Peyer's patch (tissue), 4 donors: ENCODE measurements around the gene TIMP2. TPM values are rescaled to one million over a fixed set of nuclear protein-coding genes. Genes with fewer than 3 reads are reported as not detected.
A peak's percentile ranks its signal among the peaks of the same experiment; 100 is the strongest.

Experiments used
- DNase-seq, 3 donors: peaks; one replicate each; pipeline ENCODE4 v3.0.0-alpha.2; 2017 to 2019
- H3K27ac ChIP-seq, 4 donors: fragments of 200-600 bp; sonication (generic); one replicate each; pipeline ENCODE4 v1.5.1; 2016 to 2019
- H3K27me3 ChIP-seq, 2 donors: fragments of 200-600 bp; sonication (generic); one replicate each; pipeline ENCODE4 v1.5.1; 2019
- H3K36me3 ChIP-seq, 3 donors: fragments of 200-600 bp; sonication (generic); one replicate each; pipeline ENCODE4 v1.5.1; 2016 to 2019
- H3K4me1 ChIP-seq, 4 donors: fragments of 200-600 bp; sonication (generic); one replicate each; pipeline ENCODE4 v1.5.1; 2016 to 2019
- H3K4me3 ChIP-seq, 4 donors: fragments of 200-600 bp; sonication (generic); 1 replicate in 3 of 4; 2 replicates in 1 of 4; pipeline ENCODE4 v1.5.1; 2016 to 2019; ENCODE audit warnings: mild to moderate bottlenecking in 1 of 4
- H3K9me3 ChIP-seq, 4 donors: fragments of 200-600 bp; sonication (generic); one replicate each; pipeline ENCODE4 v1.5.1; 2016 to 2019; ENCODE audit warnings: mild to moderate bottlenecking in 1 of 4
- POLR2A ChIP-seq, 2 donors: fragments of 450-650 bp; IDR thresholded peaks; one replicate each; pipeline ENCODE4 v1.5.1; 2017; ENCODE audit warnings: antibody characterized with exemption in 2 of 2, mild to moderate bottlenecking in 2 of 2, moderate library complexity in 2 of 2
- total RNA-seq, 4 donors: library from RNA; depleted of rRNA; stranded (reverse); fragments of >200 nt; gene quantifications; one replicate each; pipeline ENCODE4 v1.1.0, GENCODE V29; 2016
- TF ChIP-seq, protein P1 (sequence below), 6 experiments: fragments of 450-650 bp in 4 of 6; fragments of 200-600 bp in 2 of 6; sonication (generic) in 1 of 6; IDR thresholded peaks; one replicate each; pipeline ENCODE4 v1.5.1; 2017 to 2019; ENCODE audit warnings: antibody characterized with exemption in 6 of 6, mild to moderate bottlenecking in 3 of 6, moderate library complexity in 1 of 6

TIMP2 gene
- total RNA-seq, 4 donors from 2014 or later: 27.2 to 73.2 (median 45.0) TPM

DNA sequence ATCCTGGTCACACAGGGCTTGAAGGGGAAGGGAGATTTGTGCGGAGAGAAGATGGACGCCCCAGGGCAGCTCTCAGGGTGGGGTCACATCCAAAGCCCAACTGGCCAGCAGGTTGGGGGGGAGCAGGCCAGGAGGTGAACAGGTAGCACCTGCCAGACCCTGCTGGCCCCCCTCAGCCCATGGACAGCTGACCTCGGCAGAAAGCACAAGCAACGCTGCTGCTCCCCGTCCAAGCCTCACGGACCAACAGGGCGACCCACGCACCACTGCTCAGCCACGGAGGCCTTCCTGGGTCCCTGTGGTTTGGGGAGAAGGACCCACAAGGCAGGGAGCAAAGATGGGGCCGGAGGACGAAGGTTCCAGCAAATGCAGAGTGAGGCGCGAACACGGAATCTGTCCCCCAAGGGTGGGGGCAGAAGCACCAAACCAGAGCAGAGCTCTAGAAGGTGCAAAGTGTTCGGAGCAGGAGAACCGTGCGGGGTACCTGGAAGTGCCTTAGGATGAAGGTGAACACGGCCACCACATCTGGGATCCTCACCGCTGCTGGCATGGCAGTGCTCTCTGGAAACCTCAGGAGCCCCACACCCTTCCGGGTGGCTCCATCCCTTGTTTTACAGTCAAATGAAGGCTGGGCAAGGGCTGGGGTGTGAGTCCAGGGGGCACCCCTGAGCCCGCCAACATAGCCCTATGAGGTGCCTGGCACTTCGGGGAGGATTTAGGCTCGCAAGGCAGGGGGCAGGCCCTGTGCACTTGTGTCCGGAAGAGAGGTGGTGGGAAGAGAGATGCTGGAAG, 40.1 kb downstream of the TIMP2 start:
- H3K36me3 ChIP-seq: no peaks in the 10 kb centered on the region
- no peak overlapping the region for H3K4me3 ChIP-seq
- TF ChIP-seq, protein P1, sequence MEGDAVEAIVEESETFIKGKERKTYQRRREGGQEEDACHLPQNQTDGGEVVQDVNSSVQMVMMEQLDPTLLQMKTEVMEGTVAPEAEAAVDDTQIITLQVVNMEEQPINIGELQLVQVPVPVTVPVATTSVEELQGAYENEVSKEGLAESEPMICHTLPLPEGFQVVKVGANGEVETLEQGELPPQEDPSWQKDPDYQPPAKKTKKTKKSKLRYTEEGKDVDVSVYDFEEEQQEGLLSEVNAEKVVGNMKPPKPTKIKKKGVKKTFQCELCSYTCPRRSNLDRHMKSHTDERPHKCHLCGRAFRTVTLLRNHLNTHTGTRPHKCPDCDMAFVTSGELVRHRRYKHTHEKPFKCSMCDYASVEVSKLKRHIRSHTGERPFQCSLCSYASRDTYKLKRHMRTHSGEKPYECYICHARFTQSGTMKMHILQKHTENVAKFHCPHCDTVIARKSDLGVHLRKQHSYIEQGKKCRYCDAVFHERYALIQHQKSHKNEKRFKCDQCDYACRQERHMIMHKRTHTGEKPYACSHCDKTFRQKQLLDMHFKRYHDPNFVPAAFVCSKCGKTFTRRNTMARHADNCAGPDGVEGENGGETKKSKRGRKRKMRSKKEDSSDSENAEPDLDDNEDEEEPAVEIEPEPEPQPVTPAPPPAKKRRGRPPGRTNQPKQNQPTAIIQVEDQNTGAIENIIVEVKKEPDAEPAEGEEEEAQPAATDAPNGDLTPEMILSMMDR (IDR thresholded peaks at IDR 0.05): no peak
- TF ChIP-seq POLR2A (IDR thresholded peaks at IDR 0.05): no peak
- H3K9me3 ChIP-seq: no peaks in the 10 kb centered on the region
- H3K4me1 ChIP-seq: peaks cover 0 to 49% (median 3%) of the 10 kb centered on the region in 4 donors
- peak overlapping the region in 3 of 4 donors; percentile 72 to 87 (median 83) for H3K27ac ChIP-seq
- DNase-seq: no peak
- no peaks in the 10 kb centered on the region for H3K27me3 ChIP-seq

- Histone ChIP-seq H3K4me3 (peak overlapping the region in 1 of 4 donors; percentile 3), H3K9me3 (no peaks in the 10 kb centered on the region), H3K27me3 (no peaks in the 10 kb centered on the region), H3K27ac (peak overlapping the region; percentile 69 to 87 (median 78)), H3K4me1 (peaks cover 0 to 53% (median 5%) of the 10 kb centered on the region in 4 donors), H3K36me3 (no peaks in the 10 kb centered on the region)
- DNase-seq: no peak
- TF ChIP-seq POLR2A (IDR thresholded peaks at IDR 0.05): no peak
- TF ChIP-seq, protein P1 (IDR thresholded peaks at IDR 0.05): no peak
These were observed 40.9 kb downstream of the TIMP2 start for GRCh38 chr17:78884148-78884825.

GRCh38 chr17:78883533-78884131, 41.6 kb downstream of the TIMP2 start:
- TF ChIP-seq POLR2A (IDR thresholded peaks at IDR 0.05): no peak
- TF ChIP-seq, protein P1 (IDR thresholded peaks at IDR 0.05): peak in 2 of 6 experiments; percentile 2 to 3
- peaks cover 0 to 59% (median 6%) of the 10 kb centered on the region in 4 donors for H3K4me1 ChIP-seq
- H3K27me3 ChIP-seq: no peaks in the 10 kb centered on the region
- H3K27ac ChIP-seq: peak overlapping the region; percentile 69 to 87 (median 78)
- no peaks in the 10 kb centered on the region for H3K36me3 ChIP-seq
- peak overlapping the region in 1 of 4 donors; percentile 14 for H3K4me3 ChIP-seq
- DNase-seq: peak in 1 of 3 donors; percentile 72
- H3K9me3 ChIP-seq: no peaks in the 10 kb centered on the region

- peak overlapping the region; percentile 69 to 87 (median 78) for H3K27ac ChIP-seq
- H3K9me3 ChIP-seq: no peaks in the 10 kb centered on the region
- H3K4me3 ChIP-seq: peak overlapping the region in 1 of 4 donors; percentile 14
- H3K4me1 ChIP-seq: peaks cover 0 to 59% (median 6%) of the 10 kb centered on the region in 4 donors
- DNase-seq: peak in 2 of 3 donors; percentile 75 to 85
- H3K27me3 ChIP-seq: no peaks in the 10 kb centered on the region
- H3K36me3 ChIP-seq: no peaks in the 10 kb centered on the region
- no peak for TF ChIP-seq POLR2A (IDR thresholded peaks at IDR 0.05)
- TF ChIP-seq, protein P1 (IDR thresholded peaks at IDR 0.05): no peak
These were observed 42.1 kb downstream of the TIMP2 start for GRCh38 chr17:78883089-78883532.

GRCh38 chr17:78882540-78883088, 42.6 kb downstream of the TIMP2 start:
- Histone ChIP-seq H3K4me1 (peaks cover 0 to 59% (median 6%) of the 10 kb centered on the region in 4 donors), H3K27me3 (no peaks in the 10 kb centered on the region), H3K36me3 (no peaks in the 10 kb centered on the region), H3K4me3 (no peak overlapping the region), H3K9me3 (no peaks in the 10 kb centered on the region), H3K27ac (peak overlapping the region; percentile 69 to 87 (median 78))
- no peak for DNase-seq
- TF ChIP-seq, protein P1 (IDR thresholded peaks at IDR 0.05): no peak
- no peak for TF ChIP-seq POLR2A (IDR thresholded peaks at IDR 0.05)
